OCI-LY7 (cell line): ENCODE results near the gene LARGE1. TPM values are rescaled to one million over a fixed set of nuclear protein-coding genes. Genes with fewer than 3 reads are reported as not detected.

Source experiments
- BruUV-seq: library from RNA; stranded (reverse); fragments of 400-500 nt; replicated peaks from 2 replicates; lab custom pipeline; 2021; lab: Mats Ljungman, UMichigan
- CTCF ChIA-PET: fragments of 300-600 bp; sonication (Branson Sonifier 250); formaldehyde crosslinking; loops from one replicate; lab custom pipeline; 2022; ENCODE audit warnings: antibody characterized with exemption; ENCODE audit not compliant: unreplicated experiment; lab: Charles Lee
- POLR2A ChIA-PET: fragments of 300-600 bp; sonication (Branson Sonifier 250); formaldehyde crosslinking; loops from one replicate; lab custom pipeline; 2022; ENCODE audit warnings: antibody characterized with exemption; lab: Charles Lee
- DNase-seq: peaks from one replicate; pipeline ENCODE4 v3.0.0-alpha.2; 2015; ENCODE audit warnings: low spot score
- H2AFZ ChIP-seq: fragments of 200-600 bp; sonication (generic), shearing (Covaris generic); 2 replicates; pipeline ENCODE4 v1.6.1; 2014; ENCODE audit warnings: mild to moderate bottlenecking, antibody characterized with exemption, low read length, moderate library complexity
- H3K27ac ChIP-seq: fragments of 200-600 bp; sonication (generic); 2 replicates; pipeline ENCODE4 v1.5.1; 2014; ENCODE audit warnings: mixed run types, low read depth, mild to moderate bottlenecking, moderate library complexity, low read length, inconsistent platforms; ENCODE audit not compliant: poor library complexity, severe bottlenecking
- H3K36me3 ChIP-seq: fragments of 200-600 bp; sonication (generic); 2 replicates; pipeline ENCODE4 v1.6.1; 2014; ENCODE audit warnings: mild to moderate bottlenecking, antibody characterized with exemption, low read length, moderate library complexity, mixed read lengths; ENCODE audit not compliant: insufficient read depth
- H3K4me1 ChIP-seq: fragments of 200-600 bp; sonication (generic); 2 replicates; pipeline ENCODE4 v1.5.1; 2014; ENCODE audit warnings: mild to moderate bottlenecking, low read length; ENCODE audit not compliant: insufficient read depth, poor library complexity, severe bottlenecking
- H3K4me2 ChIP-seq: fragments of 200-600 bp; sonication (generic); 2 replicates; pipeline ENCODE4 v1.6.1; 2014; ENCODE audit warnings: mild to moderate bottlenecking, low read length
- H3K4me3 ChIP-seq: fragments of 200-600 bp; sonication (generic); 2 replicates; pipeline ENCODE4 v1.5.1; 2014; ENCODE audit warnings: mild to moderate bottlenecking, low read depth, low read length; ENCODE audit not compliant: poor library complexity, severe bottlenecking
- H3K79me2 ChIP-seq: fragments of 200-600 bp; sonication (generic); 2 replicates; pipeline ENCODE4 v1.6.1; 2016; ENCODE audit warnings: low read depth, mild to moderate bottlenecking, low read length, moderate library complexity, mixed read lengths; ENCODE audit not compliant: insufficient read depth
- H3K9me2 ChIP-seq: fragments of 200-600 bp; sonication (generic); 2 replicates; pipeline ENCODE4 v1.6.1; 2016; ENCODE audit warnings: mild to moderate bottlenecking, low read length, mixed read lengths; ENCODE audit not compliant: insufficient read depth
- H3K9me3 ChIP-seq: fragments of 200-600 bp; sonication (generic); 2 replicates; pipeline ENCODE4 v1.6.1; 2014; ENCODE audit warnings: mild to moderate bottlenecking, mixed run types, low read length, mixed read lengths
- H4K20me1 ChIP-seq: fragments of 200-600 bp; sonication (generic); 2 replicates; pipeline ENCODE4 v1.6.1; 2014; ENCODE audit warnings: mild to moderate bottlenecking, antibody characterized with exemption, low read length, moderate library complexity, mixed read lengths; ENCODE audit not compliant: insufficient read depth
- CTCF ChIP-seq: fragments of 200-600 bp; sonication (generic); conservative IDR thresholded peaks from 2 replicates; pipeline ENCODE4 v1.5.1; 2014; ENCODE audit warnings: mild to moderate bottlenecking, antibody characterized with exemption, low read length, moderate library complexity, mixed read lengths
- EZH2phosphoT487 ChIP-seq: fragments of 200-600 bp; sonication (generic); IDR thresholded peaks from 2 replicates; pipeline ENCODE4 v1.6.1; 2018; ENCODE audit warnings: low read depth, borderline replicate concordance, mild to moderate bottlenecking, mixed run types, antibody characterized with exemption, low read length, moderate library complexity, mixed read lengths
- intact Hi-C: fragments of 100-400 bp; cut with micrococcal nuclease; formaldehyde crosslinking; loops from one replicate; pipeline ENCODE4 v1.10.0; 2022; ENCODE audit not compliant: unreplicated experiment
- total RNA-seq, 2 experiments: library from RNA; depleted of rRNA in 1 of 2; stranded (reverse); fragments of >200 nt in 1 of 2; shearing (Covaris generic) in 1 of 2; gene quantifications; 2 replicates each; pipeline ENCODE4 v1.2.3, GENCODE V29; 2014 to 2022

LARGE1 gene
- total RNA-seq, 2 experiments from 2014 or later: 31.5 to 31.9 TPM

- Histone ChIP-seq H3K4me3 (no peak overlapping the region), H3K4me2 (no peak overlapping the region), H3K79me2 (peaks cover 6% of the 10 kb centered on the region; the same call in 1 of the 2 replicates), H3K4me1 (peaks cover 42% of the 10 kb centered on the region), H3K27ac (no peak overlapping the region), H3K9me3 (peaks cover 18% of the 10 kb centered on the region), H4K20me1 (no peaks in the 10 kb centered on the region), H3K36me3 (no peaks in the 10 kb centered on the region; the same call in 1 of the 2 replicates), H3K9me2 (no peaks in the 10 kb centered on the region), H2AFZ (no peak overlapping the region)
- BruUV-seq: no TSS peak
- TF ChIP-seq CTCF (no peak), EZH2phosphoT487 (no peak)
- intact Hi-C loops: no loop called here
- ChIA-PET POLR2A (no interaction called here), CTCF (no interaction called here)
- no peak for DNase-seq
These were observed 72.0 kb downstream of the LARGE1 start for GRCh38 chr22:33848251-33848650.

GRCh38 chr22:33844273-33844672, 76.0 kb downstream of the LARGE1 start:
- Histone ChIP-seq H3K9me2 (no peaks in the 10 kb centered on the region), H3K9me3 (peaks cover 18% of the 10 kb centered on the region), H4K20me1 (no peaks in the 10 kb centered on the region), H3K4me1 (peaks cover 53% of the 10 kb centered on the region), H3K79me2 (peaks cover 10% of the 10 kb centered on the region; the same call in 1 of the 2 replicates), H2AFZ (no peak overlapping the region), H3K4me3 (no peak overlapping the region), H3K27ac (no peak overlapping the region), H3K36me3 (no peaks in the 10 kb centered on the region; the same call in 1 of the 2 replicates), H3K4me2 (peak overlapping the region; percentile 31)
- POLR2A ChIA-PET: no interaction called here
- intact Hi-C loops: loop anchor here (5.0 kb wide), 4 partner anchors 87 to 542 kb away; no protein-coding TSS in a partner anchor
- CTCF ChIA-PET: no interaction called here
- no TSS peak for BruUV-seq
- TF ChIP-seq EZH2phosphoT487: no peak
- TF ChIP-seq CTCF: no peak
- DNase-seq: peak; percentile 15

- Histone ChIP-seq H3K27ac (peak overlapping the region; percentile 93), H2AFZ (no peak overlapping the region; the same call in 1 of the 2 replicates), H3K79me2 (peaks cover 10% of the 10 kb centered on the region; the same call in 1 of the 2 replicates), H3K4me3 (peak overlapping the region; percentile 60), H3K4me1 (peaks cover 59% of the 10 kb centered on the region), H4K20me1 (no peaks in the 10 kb centered on the region), H3K4me2 (peak overlapping the region; percentile 85), H3K36me3 (no peaks in the 10 kb centered on the region; the same call in 1 of the 2 replicates), H3K9me2 (no peaks in the 10 kb centered on the region), H3K9me3 (peaks cover 14% of the 10 kb centered on the region)
- peak; percentile 97 for DNase-seq
- intact Hi-C loops: loop anchor here (1.0 to 5.0 kb wide), 9 partner anchors 11 to 570 kb away; no protein-coding TSS in a partner anchor
- CTCF ChIA-PET: no interaction called here
- TF ChIP-seq CTCF: no peak
- no peak for TF ChIP-seq EZH2phosphoT487
- no TSS peak for BruUV-seq
- POLR2A ChIA-PET: interaction anchor here (0.5 to 2.0 kb wide), 4 partner anchors 9 to 1369 kb away, joined by 3 to 5 read pairs (median 4); no protein-coding TSS in a partner anchor
These were observed 77.7 kb downstream of the LARGE1 start for GRCh38 chr22:33842421-33843094.
